ENCODE results near the gene RASGEF1C.

Gene RASGEF1C

DNA sequence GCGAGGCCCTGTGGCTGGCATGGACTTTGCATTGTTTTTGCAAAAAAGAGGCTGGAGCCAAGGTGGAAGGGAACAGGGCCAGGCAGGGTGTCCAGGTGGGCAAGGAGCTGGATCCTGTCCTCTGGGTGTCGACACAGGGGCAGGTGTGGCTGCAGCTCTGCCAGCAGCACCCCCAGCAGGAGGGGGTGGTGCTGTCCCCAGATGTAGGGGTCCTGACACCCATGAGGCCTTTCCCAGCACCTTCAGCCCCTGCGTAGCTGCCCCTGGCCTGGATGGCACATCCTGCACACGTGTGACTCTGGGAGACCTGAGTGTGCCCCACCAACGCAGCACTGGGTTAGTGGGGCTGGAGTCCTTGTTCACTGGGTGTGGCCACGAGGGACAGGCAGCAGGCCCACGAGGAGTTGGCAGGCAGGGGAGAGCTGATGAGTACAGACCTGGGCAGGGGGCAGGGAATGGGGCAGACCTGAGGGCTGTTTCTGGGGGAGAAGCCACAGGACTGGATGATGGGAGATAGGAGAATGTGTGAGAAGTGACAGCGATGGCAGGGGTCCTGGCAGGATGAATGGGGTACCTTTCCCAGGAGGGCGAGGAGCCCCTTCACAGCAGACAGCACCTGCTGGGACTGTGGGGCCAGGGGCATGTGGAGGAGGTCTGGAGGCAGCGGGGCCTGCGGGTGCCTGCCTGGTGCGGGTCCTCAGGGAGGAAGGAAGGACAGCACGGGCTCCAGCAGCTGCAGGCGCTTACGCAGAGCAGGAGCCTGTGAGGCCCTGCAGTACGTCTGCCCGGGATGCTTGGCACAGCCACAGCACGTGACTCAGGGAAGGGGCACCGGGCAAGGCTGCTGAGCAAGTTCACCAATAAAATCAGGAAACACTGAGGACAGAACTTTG lies 3.6 kb upstream of the RASGEF1C start (continued):
- TF ChIP-seq, protein P1, sequence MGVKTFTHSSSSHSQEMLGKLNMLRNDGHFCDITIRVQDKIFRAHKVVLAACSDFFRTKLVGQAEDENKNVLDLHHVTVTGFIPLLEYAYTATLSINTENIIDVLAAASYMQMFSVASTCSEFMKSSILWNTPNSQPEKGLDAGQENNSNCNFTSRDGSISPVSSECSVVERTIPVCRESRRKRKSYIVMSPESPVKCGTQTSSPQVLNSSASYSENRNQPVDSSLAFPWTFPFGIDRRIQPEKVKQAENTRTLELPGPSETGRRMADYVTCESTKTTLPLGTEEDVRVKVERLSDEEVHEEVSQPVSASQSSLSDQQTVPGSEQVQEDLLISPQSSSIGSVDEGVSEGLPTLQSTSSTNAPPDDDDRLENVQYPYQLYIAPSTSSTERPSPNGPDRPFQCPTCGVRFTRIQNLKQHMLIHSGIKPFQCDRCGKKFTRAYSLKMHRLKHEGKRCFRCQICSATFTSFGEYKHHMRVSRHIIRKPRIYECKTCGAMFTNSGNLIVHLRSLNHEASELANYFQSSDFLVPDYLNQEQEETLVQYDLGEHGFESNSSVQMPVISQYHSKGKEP (tag by site-specific recombination; IDR thresholded peaks at IDR 0.05): no peak
- TF ChIP-seq KLF1 (tag by site-specific recombination; IDR thresholded peaks at IDR 0.05): no peak

DNA sequence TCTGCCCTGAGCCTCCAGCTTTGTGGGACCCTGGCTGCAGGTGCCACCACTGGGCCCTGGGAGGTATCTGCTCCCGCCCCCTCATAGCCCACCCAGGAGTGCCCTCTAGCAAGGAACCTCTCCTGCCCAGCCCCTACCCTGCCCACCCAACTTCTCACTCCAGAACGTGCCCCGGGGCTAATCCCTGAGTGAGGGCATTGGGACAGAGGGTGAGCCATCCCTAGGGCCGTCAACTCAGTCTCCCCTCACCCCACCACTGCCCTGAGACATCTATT lies 2.7 kb upstream of the RASGEF1C start:
- Histone ChIP-seq H3K9me3 (ENCODE audit: control insufficient read depth, insufficient read depth, low read depth, low read length) (no peaks in the 10 kb centered on the region), H3K27ac (ENCODE audit: extremely low read depth, low read depth, low read length) (no peak overlapping the region), H3K4me1 (ENCODE audit: control insufficient read depth, insufficient read depth, low read length) (no peaks in the 10 kb centered on the region; the same call in 1 of the 2 replicates), H3K36me3 (ENCODE audit: control insufficient read depth in 2 of 2, insufficient read depth in 1 of 2, low read length in 2 of 2) (no peaks in the 10 kb centered on the region), H3K4me3 (ENCODE audit: low read depth, low read length) (no peak overlapping the region)
- ChIA-PET CTCF (interaction anchor here (0.6 to 3.5 kb wide), 2 partner anchors 11 to 162 kb away, joined by 3 to 10 read pairs; no protein-coding TSS in a partner anchor), POLR2A (no interaction called here)
- TF ChIP-seq ZNF16 (tag by site-specific recombination; IDR thresholded peaks at IDR 0.05; ENCODE audit: low read depth): no peak
- TF ChIP-seq, protein P2, sequence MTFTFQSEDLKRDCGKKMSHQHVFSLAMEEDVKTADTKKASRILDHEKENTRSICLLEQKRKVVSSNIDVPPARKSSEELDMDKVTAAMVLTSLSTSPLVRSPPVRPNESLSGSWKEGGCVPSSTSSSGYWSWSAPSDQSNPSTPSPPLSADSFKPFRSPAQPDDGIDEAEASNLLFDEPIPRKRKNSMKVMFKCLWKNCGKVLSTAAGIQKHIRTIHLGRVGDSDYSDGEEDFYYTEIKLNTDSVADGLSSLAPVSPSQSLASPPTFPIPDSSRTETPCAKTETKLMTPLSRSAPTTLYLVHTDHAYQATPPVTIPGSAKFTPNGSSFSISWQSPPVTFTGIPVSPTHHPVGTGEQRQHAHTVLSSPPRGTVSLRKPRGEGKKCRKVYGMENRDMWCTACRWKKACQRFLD (tag by site-specific recombination; IDR thresholded peaks at IDR 0.05): no peak
- TF ChIP-seq, protein P3, sequence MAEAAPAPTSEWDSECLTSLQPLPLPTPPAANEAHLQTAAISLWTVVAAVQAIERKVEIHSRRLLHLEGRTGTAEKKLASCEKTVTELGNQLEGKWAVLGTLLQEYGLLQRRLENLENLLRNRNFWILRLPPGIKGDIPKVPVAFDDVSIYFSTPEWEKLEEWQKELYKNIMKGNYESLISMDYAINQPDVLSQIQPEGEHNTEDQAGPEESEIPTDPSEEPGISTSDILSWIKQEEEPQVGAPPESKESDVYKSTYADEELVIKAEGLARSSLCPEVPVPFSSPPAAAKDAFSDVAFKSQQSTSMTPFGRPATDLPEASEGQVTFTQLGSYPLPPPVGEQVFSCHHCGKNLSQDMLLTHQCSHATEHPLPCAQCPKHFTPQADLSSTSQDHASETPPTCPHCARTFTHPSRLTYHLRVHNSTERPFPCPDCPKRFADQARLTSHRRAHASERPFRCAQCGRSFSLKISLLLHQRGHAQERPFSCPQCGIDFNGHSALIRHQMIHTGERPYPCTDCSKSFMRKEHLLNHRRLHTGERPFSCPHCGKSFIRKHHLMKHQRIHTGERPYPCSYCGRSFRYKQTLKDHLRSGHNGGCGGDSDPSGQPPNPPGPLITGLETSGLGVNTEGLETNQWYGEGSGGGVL (tag by site-specific recombination; IDR thresholded peaks at IDR 0.05): no peak
- TF ChIP-seq GLIS1 (tag by site-specific recombination; IDR thresholded peaks at IDR 0.05): no peak
- TF ChIP-seq, protein P4, sequence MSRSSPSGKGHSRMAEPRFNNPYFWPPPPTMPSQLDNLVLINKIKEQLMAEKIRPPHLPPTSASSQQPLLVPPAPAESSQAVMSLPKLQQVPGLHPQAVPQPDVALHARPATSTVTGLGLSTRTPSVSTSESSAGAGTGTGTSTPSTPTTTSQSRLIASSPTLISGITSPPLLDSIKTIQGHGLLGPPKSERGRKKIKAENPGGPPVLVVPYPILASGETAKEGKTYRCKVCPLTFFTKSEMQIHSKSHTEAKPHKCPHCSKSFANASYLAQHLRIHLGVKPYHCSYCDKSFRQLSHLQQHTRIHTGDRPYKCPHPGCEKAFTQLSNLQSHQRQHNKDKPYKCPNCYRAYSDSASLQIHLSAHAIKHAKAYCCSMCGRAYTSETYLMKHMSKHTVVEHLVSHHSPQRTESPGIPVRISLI (tag by site-specific recombination; IDR thresholded peaks at IDR 0.05): no peak
- no peak for TF ChIP-seq ZNF623 (tag by site-specific recombination; IDR thresholded peaks at IDR 0.05)
- no peak for TF ChIP-seq ZNF24 (tag by site-specific recombination; IDR thresholded peaks at IDR 0.05)
- no peak for TF ChIP-seq ZEB2 (tag by site-specific recombination; IDR thresholded peaks at IDR 0.05)
- TF ChIP-seq KLF9 (tag by site-specific recombination; IDR thresholded peaks at IDR 0.05; ENCODE audit: low read depth): no peak
- no peak for TF ChIP-seq ZNF624 (tag by site-specific recombination; IDR thresholded peaks at IDR 0.05)
- TF ChIP-seq SCRT1 (tag by site-specific recombination; IDR thresholded peaks at IDR 0.05; ENCODE audit: borderline replicate concordance): no peak
- no peak for TF ChIP-seq ZIC2 (tag by site-specific recombination; IDR thresholded peaks at IDR 0.05)
- TF ChIP-seq ZNF561 (tag by site-specific recombination; IDR thresholded peaks at IDR 0.05; ENCODE audit: borderline replicate concordance): no peak
- no peak for TF ChIP-seq ZNF341 (tag by site-specific recombination; IDR thresholded peaks at IDR 0.05; ENCODE audit: low read depth)
- TF ChIP-seq ZNF747 (tag by site-specific recombination; IDR thresholded peaks at IDR 0.05): no peak
- TF ChIP-seq ZNF248 (tag by site-specific recombination; IDR thresholded peaks at IDR 0.05): no peak
- TF ChIP-seq ZNF19 (tag by site-specific recombination; IDR thresholded peaks at IDR 0.05; ENCODE audit: low read depth): no peak
